Upper lobe of left lung (tissue), 4 donors: Measurements from ENCODE around the gene ITSN1.

Experiments
- POLR2A ChIP-seq, 4 donors: fragments of 450-650 bp; IDR thresholded peaks; one replicate each; pipeline ENCODE4 v1.5.1; 2016 to 2017; ENCODE audit warnings: antibody characterized with exemption in 4 of 4, mild to moderate bottlenecking in 2 of 4
- POLR2AphosphoS5 ChIP-seq, 2 donors: sonication (generic); formaldehyde crosslinking; IDR thresholded peaks; one replicate each; pipeline ENCODE4 v1.5.1; 2017; ENCODE audit warnings: antibody characterized with exemption in 2 of 2
- TF ChIP-seq, protein P1 (sequence below), 6 experiments: fragments of 450-650 bp in 4 of 6; fragments of 200-600 bp in 2 of 6; sonication (generic) in 2 of 6; IDR thresholded peaks; one replicate each; pipeline ENCODE4 v1.5.1; 2016 to 2019; ENCODE audit warnings: antibody characterized with exemption in 6 of 6

DNA sequence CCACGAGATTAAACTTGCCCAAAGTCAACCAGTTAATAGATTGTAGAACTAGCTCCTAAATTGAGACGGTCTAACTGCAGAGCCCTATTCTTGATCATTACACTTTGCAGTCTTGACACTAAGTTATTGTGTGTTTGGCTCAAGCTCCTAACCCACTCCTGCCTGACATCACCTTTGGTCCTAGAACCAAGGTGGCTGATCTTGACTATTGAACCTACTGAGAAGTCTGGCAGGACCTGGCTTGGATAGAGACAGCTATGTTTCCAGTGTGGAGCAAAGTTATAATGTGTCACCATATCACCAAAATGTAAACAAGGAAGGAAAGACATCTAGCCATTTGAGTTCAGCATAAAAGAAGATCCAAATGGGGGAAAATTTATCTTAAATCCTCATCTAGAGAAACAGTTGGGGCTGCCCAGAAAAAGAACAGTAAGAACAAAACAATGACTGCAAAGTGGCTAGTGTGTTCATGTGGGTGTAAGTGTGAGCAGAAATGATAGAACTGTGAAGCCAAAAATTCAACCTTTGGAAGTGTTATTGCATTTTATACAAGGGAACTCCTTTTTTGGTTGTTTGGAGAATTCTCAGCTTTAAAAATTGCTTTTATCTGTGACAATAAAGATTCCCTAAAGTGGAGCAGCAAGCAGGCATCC, 166.5 kb downstream of the ITSN1 start:
- TF ChIP-seq, protein P1, sequence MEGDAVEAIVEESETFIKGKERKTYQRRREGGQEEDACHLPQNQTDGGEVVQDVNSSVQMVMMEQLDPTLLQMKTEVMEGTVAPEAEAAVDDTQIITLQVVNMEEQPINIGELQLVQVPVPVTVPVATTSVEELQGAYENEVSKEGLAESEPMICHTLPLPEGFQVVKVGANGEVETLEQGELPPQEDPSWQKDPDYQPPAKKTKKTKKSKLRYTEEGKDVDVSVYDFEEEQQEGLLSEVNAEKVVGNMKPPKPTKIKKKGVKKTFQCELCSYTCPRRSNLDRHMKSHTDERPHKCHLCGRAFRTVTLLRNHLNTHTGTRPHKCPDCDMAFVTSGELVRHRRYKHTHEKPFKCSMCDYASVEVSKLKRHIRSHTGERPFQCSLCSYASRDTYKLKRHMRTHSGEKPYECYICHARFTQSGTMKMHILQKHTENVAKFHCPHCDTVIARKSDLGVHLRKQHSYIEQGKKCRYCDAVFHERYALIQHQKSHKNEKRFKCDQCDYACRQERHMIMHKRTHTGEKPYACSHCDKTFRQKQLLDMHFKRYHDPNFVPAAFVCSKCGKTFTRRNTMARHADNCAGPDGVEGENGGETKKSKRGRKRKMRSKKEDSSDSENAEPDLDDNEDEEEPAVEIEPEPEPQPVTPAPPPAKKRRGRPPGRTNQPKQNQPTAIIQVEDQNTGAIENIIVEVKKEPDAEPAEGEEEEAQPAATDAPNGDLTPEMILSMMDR (IDR thresholded peaks at IDR 0.05): no peak
- no peak for TF ChIP-seq POLR2A (IDR thresholded peaks at IDR 0.05)
- TF ChIP-seq POLR2AphosphoS5 (IDR thresholded peaks at IDR 0.05): no peak
